Prostate gland (tissue), 2 donors: ENCODE measurements around the gene CAMKMT. TPM values are rescaled to one million over a fixed set of nuclear protein-coding genes. Genes with fewer than 3 reads are reported as not detected.

Source experiments
- DNase-seq: peaks from one replicate; pipeline ENCODE4 v3.0.0-alpha.2; 2019; ENCODE audit warnings: low spot score
- H3K27ac ChIP-seq, 2 donors: fragments of 200-600 bp; sonication (generic); 2 replicates each; pipeline ENCODE4 v1.5.1; 2017 to 2019
- H3K27me3 ChIP-seq: fragments of 200-600 bp; sonication (generic); replicated peaks from 2 replicates; pipeline ENCODE4 v1.5.1; 2019; ENCODE audit not compliant: insufficient read depth
- H3K36me3 ChIP-seq, 2 donors: fragments of 200-600 bp; sonication (generic); 1 replicate in 1 of 2; 2 replicates in 1 of 2; pipeline versions ENCODE4 v1.5.1 to v1.8.1; 2017 to 2019
- H3K4me1 ChIP-seq: fragments of 200-600 bp; sonication (generic); replicated peaks from 2 replicates; pipeline ENCODE4 v1.5.1; 2019
- H3K4me3 ChIP-seq, 2 donors: fragments of 200-600 bp; sonication (generic); 2 replicates each; pipeline ENCODE4 v1.5.1; 2017 to 2019
- H3K9me3 ChIP-seq: fragments of 200-600 bp; sonication (generic); 2 replicates; pipeline ENCODE4 v1.5.1; 2017
- CTCF ChIP-seq, 4 experiments: fragments of 200-600 bp in 2 of 4; fragments of 450-650 bp in 2 of 4; sonication (generic) in 2 of 4; IDR thresholded peaks; 1 replicate in 3 of 4; 2 replicates in 1 of 4; pipeline ENCODE4 v1.5.1; 2016 to 2019; ENCODE audit warnings: antibody characterized with exemption in 4 of 4, mild to moderate bottlenecking in 2 of 4, moderate library complexity in 2 of 4
- POLR2A ChIP-seq: fragments of 450-650 bp; IDR thresholded peaks from one replicate; pipeline ENCODE4 v1.6.1; 2016; ENCODE audit warnings: antibody characterized with exemption, mild to moderate bottlenecking
- POLR2AphosphoS5 ChIP-seq: sonication (generic); formaldehyde crosslinking; IDR thresholded peaks from one replicate; pipeline ENCODE4 v1.6.1; 2017; ENCODE audit warnings: antibody characterized with exemption
- WGBS: methylation state at CpG from one replicate; pipeline ENCODE4 v1.1.5; 2018; 5-methylcytosine and 5-hydroxymethylcytosine counted together
- intact Hi-C: fragments of 100-400 bp; cut with DNase I; formaldehyde crosslinking; loops from one replicate; pipeline ENCODE4 v1.14.2; 2022
- total RNA-seq, 2 donors: library from RNA; depleted of rRNA; stranded (reverse); fragments of >200 nt; gene quantifications; one replicate each; pipeline ENCODE4 v1.1.0, GENCODE V29; 2016

The CAMKMT gene
- total RNA-seq, 2 donors from 2014 or later, result 5.4 to 7.6 TPM

- Histone ChIP-seq H3K4me3 (no peak overlapping the region), H3K4me1 (no peaks in the 10 kb centered on the region), H3K27me3 (no peaks in the 10 kb centered on the region), H3K9me3 (no peaks in the 10 kb centered on the region), H3K27ac (no peak overlapping the region), H3K36me3 (no peaks in the 10 kb centered on the region)
- WGBS, result 14% methylated on average over 1 of the region's 1 CpG
- DNase-seq, result peak; percentile 54
- intact Hi-C loops, result no loop called here
- TF ChIP-seq POLR2AphosphoS5 (peak; percentile 53), POLR2A (no peak)
Observed at GRCh38 chr2:44740678-44741077, 378.9 kb downstream of the CAMKMT start.

GRCh38 chr2:44741507-44741906 lies 379.8 kb downstream of the CAMKMT start:
- no peak for TF ChIP-seq POLR2A
- no peak for TF ChIP-seq CTCF (IDR thresholded peaks at IDR 0.05)
- TF ChIP-seq POLR2AphosphoS5, result no peak
- WGBS, result 100% methylated on average over 1 of the region's 1 CpG

GRCh38 chr2:44742057-44742456 lies 380.3 kb downstream of the CAMKMT start:
- Histone ChIP-seq H3K9me3 (no peaks in the 10 kb centered on the region), H3K27me3 (no peaks in the 10 kb centered on the region), H3K4me3 (no peak overlapping the region), H3K36me3 (no peaks in the 10 kb centered on the region), H3K27ac (no peak overlapping the region), H3K4me1 (no peaks in the 10 kb centered on the region)
- intact Hi-C loops, result no loop called here
- 88% methylated on average over 3 of the region's 3 CpGs for WGBS
- DNase-seq, result no peak
- TF ChIP-seq POLR2AphosphoS5, result no peak
- no peak for TF ChIP-seq CTCF (IDR thresholded peaks at IDR 0.05)
- TF ChIP-seq POLR2A, result no peak

More at GRCh38 chr2:44741507-44741906, 379.8 kb downstream of the CAMKMT start:
- Histone ChIP-seq H3K27ac (no peak overlapping the region), H3K4me3 (no peak overlapping the region), H3K36me3 (no peaks in the 10 kb centered on the region), H3K4me1 (no peaks in the 10 kb centered on the region), H3K9me3 (no peaks in the 10 kb centered on the region), H3K27me3 (no peaks in the 10 kb centered on the region)
- intact Hi-C loops, result no loop called here
- DNase-seq, result no peak

- Histone ChIP-seq H3K4me3 (no peak overlapping the region), H3K36me3 (no peaks in the 10 kb centered on the region), H3K9me3 (no peaks in the 10 kb centered on the region), H3K27ac (no peak overlapping the region), H3K4me1 (no peaks in the 10 kb centered on the region), H3K27me3 (no peaks in the 10 kb centered on the region)
- no peak for DNase-seq
- WGBS, result 91% methylated on average over 3 of the region's 3 CpGs
- intact Hi-C loops, result no loop called here
- TF ChIP-seq POLR2AphosphoS5, result no peak
- no peak for TF ChIP-seq POLR2A
- no peak for TF ChIP-seq CTCF (IDR thresholded peaks at IDR 0.05)
Observed at GRCh38 chr2:44743473-44743872, 381.7 kb downstream of the CAMKMT start.

- Histone ChIP-seq H3K4me1 (no peaks in the 10 kb centered on the region), H3K36me3 (no peaks in the 10 kb centered on the region), H3K27me3 (no peaks in the 10 kb centered on the region), H3K4me3 (no peak overlapping the region), H3K27ac (no peak overlapping the region), H3K9me3 (no peaks in the 10 kb centered on the region)
- WGBS, result 67% methylated on average over 12 of the region's 12 CpGs
- TF ChIP-seq CTCF (IDR thresholded peaks at IDR 0.05) (no peak), POLR2AphosphoS5 (no peak), POLR2A (no peak)
- DNase-seq, result no peak
- intact Hi-C loops, result no loop called here
Observed at GRCh38 chr2:44744961-44745892, 383.5 kb downstream of the CAMKMT start.
